Small intestine (tissue), 7 donors: ENCODE measurements around the gene F2RL2. TPM values are rescaled to one million over a fixed set of nuclear protein-coding genes. Genes with fewer than 3 reads are reported as not detected.
"Not testable (repeated sequence)": the region's sequence is repeated elsewhere in the genome, so short reads cannot be mapped to it uniquely, and the experiment has no call there.

ENCODE experiments used
- DNase-seq, 2 donors: peaks; one replicate each; pipeline versions ENCODE4 v3.0.0 to v3.0.0-alpha.2; 2013
- FAIRE-seq: peaks from 2 replicates; lab custom pipeline; 2012; peaks lifted over from hg19 to GRCh38; lab: Jason Lieb, UNC
- H3K27ac ChIP-seq, 3 donors: one replicate each; pipeline ENCODE4 v1.5.1; 2013; ENCODE audit warnings: low read length in 2 of 3, mild to moderate bottlenecking in 2 of 3, control low read depth in 1 of 3, inconsistent platforms in 1 of 3, low read depth in 1 of 3, moderate library complexity in 1 of 3
- H3K27me3 ChIP-seq, 3 donors: one replicate each; pipeline ENCODE4 v1.6.1; 2013; ENCODE audit warnings: low read length in 3 of 3, inconsistent platforms in 1 of 3; ENCODE audit not compliant: control insufficient read depth in 3 of 3, insufficient read depth in 3 of 3
- H3K36me3 ChIP-seq, 3 donors: one replicate each; pipeline ENCODE4 v1.6.1; 2013; ENCODE audit warnings: low read length in 3 of 3, inconsistent platforms in 1 of 3, low read depth in 1 of 3, mild to moderate bottlenecking in 1 of 3, moderate library complexity in 1 of 3; ENCODE audit not compliant: control insufficient read depth in 3 of 3, insufficient read depth in 2 of 3
- H3K4me1 ChIP-seq, 3 donors: one replicate each; pipeline ENCODE4 v1.6.1; 2013; ENCODE audit warnings: low read length in 2 of 3, inconsistent platforms in 1 of 3, low read depth in 1 of 3, mild to moderate bottlenecking in 1 of 3, moderate library complexity in 1 of 3; ENCODE audit not compliant: control insufficient read depth in 3 of 3, insufficient read depth in 2 of 3
- H3K4me3 ChIP-seq, 3 donors: one replicate each; pipeline ENCODE4 v1.5.1; 2013; ENCODE audit warnings: low read length in 3 of 3, control low read depth in 1 of 3, inconsistent platforms in 1 of 3, low read depth in 1 of 3, mild to moderate bottlenecking in 1 of 3, moderate library complexity in 1 of 3
- H3K9me3 ChIP-seq, 2 donors: one replicate each; pipeline ENCODE4 v1.6.1; 2013; ENCODE audit warnings: low read depth in 1 of 2, low read length in 1 of 2; ENCODE audit not compliant: control insufficient read depth in 2 of 2, insufficient read depth in 1 of 2
- WGBS, 3 donors: extraction: QIAGEN DNeasy Blood & Tissue Kit; methylation state at CpG; one replicate each; pipeline ENCODE4 v1.1.7; 2013; 5-methylcytosine and 5-hydroxymethylcytosine counted together
- polyA plus RNA-seq, 4 donors: library from polyadenylated mRNA; stranded (reverse) in 3 of 4; unstranded in 1 of 4; fragments of 200-250 nt in 3 of 4; fragments of 120-200 nt in 1 of 4; gene quantifications; one replicate each; pipeline versions ENCODE4 v1.2.1 to v1.2.3, GENCODE V29; 2013
- donor health status: healthy with polysubstance abuse.
- donor health status: control.
- donor health status: control.
- donor health status: Bipolar disorder and iron deficiency.
- donor health status: healthy.

The F2RL2 gene
- polyA plus RNA-seq, 4 donors: 0.73 to 4.5 TPM; not detected in 2

- FAIRE-seq: no peak
- Histone ChIP-seq H3K4me3 (no peak overlapping the region), H3K4me1 (peaks cover 0 to 4% (median 0%) of the 10 kb centered on the region in 3 donors), H3K27ac (no peak overlapping the region), H3K9me3 (no peaks in the 10 kb centered on the region), H3K36me3 (peaks cover 0 to 26% (median 5%) of the 10 kb centered on the region in 3 donors), H3K27me3 (no peaks in the 10 kb centered on the region)
- DNase-seq: peak in 1 of 2 donors; percentile 46
- 66 to 79% (median 77%) methylated on average over 2 of the region's 2 CpGs for WGBS, 3 donors
Measured at GRCh38 chr5:76604838-76605237, 18.4 kb downstream of the F2RL2 start.

- peaks cover 0 to 26% (median 5%) of the 10 kb centered on the region in 3 donors for H3K36me3 ChIP-seq
- not testable (repeated sequence) for H3K27ac ChIP-seq, DNase-seq, H3K27me3 ChIP-seq, H3K4me3 ChIP-seq, FAIRE-seq, H3K9me3 ChIP-seq, H3K4me1 ChIP-seq
- 62 to 89% (median 63%) methylated on average over 1 of the region's 1 CpG for WGBS, 3 donors
Measured at GRCh38 chr5:76603991-76604390, 19.2 kb downstream of the F2RL2 start.

- no peak for FAIRE-seq
- Histone ChIP-seq H3K4me3 (no peak overlapping the region), H3K27me3 (no peaks in the 10 kb centered on the region), H3K9me3 (no peaks in the 10 kb centered on the region), H3K36me3 (peaks cover 3 to 27% (median 3%) of the 10 kb centered on the region in 3 donors), H3K4me1 (peaks cover 0 to 4% (median 0%) of the 10 kb centered on the region in 3 donors), H3K27ac (no peak overlapping the region)
- 76 to 94% (median 89%) methylated on average over 2 of the region's 2 CpGs for WGBS, 3 donors
- DNase-seq: no peak
Measured at GRCh38 chr5:76602094-76602726, 21.0 kb downstream of the F2RL2 start.

GRCh38 chr5:76601470-76601869 is 21.7 kb downstream of the F2RL2 start:
- FAIRE-seq (no peak), DNase-seq (peak; percentile 64 to 65)
- no peak overlapping the region for H3K27ac ChIP-seq
- no peaks in the 10 kb centered on the region for H3K9me3 ChIP-seq
- peaks cover 3 to 23% (median 4%) of the 10 kb centered on the region in 3 donors for H3K36me3 ChIP-seq
- 24 to 26% (median 25%) methylated on average over 3 of the region's 3 CpGs for WGBS, 3 donors
- no peak overlapping the region for H3K4me3 ChIP-seq
- no peaks in the 10 kb centered on the region for H3K27me3 ChIP-seq
- peaks cover 0 to 4% (median 0%) of the 10 kb centered on the region in 3 donors for H3K4me1 ChIP-seq

- Histone ChIP-seq H3K4me3 (no peak overlapping the region), H3K36me3 (peaks cover 3 to 23% (median 4%) of the 10 kb centered on the region in 3 donors), H3K9me3 (no peaks in the 10 kb centered on the region), H3K27me3 (no peaks in the 10 kb centered on the region), H3K27ac (no peak overlapping the region), H3K4me1 (peaks cover 0 to 4% (median 0%) of the 10 kb centered on the region in 3 donors)
- FAIRE-seq (no peak), DNase-seq (no peak)
- WGBS, 3 donors: 76 to 79% (median 79%) methylated on average over 4 of the region's 4 CpGs
Measured at GRCh38 chr5:76600716-76601115, 22.5 kb downstream of the F2RL2 start.

- Histone ChIP-seq H3K27me3 (no peaks in the 10 kb centered on the region), H3K27ac (no peak overlapping the region), H3K4me1 (no peaks in the 10 kb centered on the region), H3K36me3 (peaks cover 3 to 21% (median 4%) of the 10 kb centered on the region in 3 donors), H3K4me3 (no peak overlapping the region), H3K9me3 (no peaks in the 10 kb centered on the region)
- DNase-seq (no peak), FAIRE-seq (peak; percentile 5)
- 60 to 83% (median 77%) methylated on average over 2 of the region's 2 CpGs for WGBS, 3 donors
Measured at GRCh38 chr5:76598531-76598930, 24.7 kb downstream of the F2RL2 start.

- FAIRE-seq: no peak
- H3K9me3 ChIP-seq: no peaks in the 10 kb centered on the region
- H3K27ac ChIP-seq: no peak overlapping the region
- no peak overlapping the region for H3K4me3 ChIP-seq
- DNase-seq: no peak
- no peaks in the 10 kb centered on the region for H3K4me1 ChIP-seq
- no peaks in the 10 kb centered on the region for H3K27me3 ChIP-seq
- H3K36me3 ChIP-seq: peaks cover 3 to 16% (median 4%) of the 10 kb centered on the region in 3 donors
- 81 to 91% (median 84%) methylated on average over 3 of the region's 3 CpGs for WGBS, 3 donors
Measured at GRCh38 chr5:76595755-76596481, 27.3 kb downstream of the F2RL2 start.

GRCh38 chr5:76594107-76594506 is 29.1 kb downstream of the F2RL2 start:
- peaks cover 0 to 9% (median 8%) of the 10 kb centered on the region in 3 donors for H3K36me3 ChIP-seq
- no peak for FAIRE-seq
- 72 to 96% (median 94%) methylated on average over 4 of the region's 4 CpGs for WGBS, 3 donors
- no peak overlapping the region for H3K27ac ChIP-seq
- H3K27me3 ChIP-seq: no peaks in the 10 kb centered on the region
- DNase-seq: no peak
- no peak overlapping the region for H3K4me3 ChIP-seq
- no peaks in the 10 kb centered on the region for H3K9me3 ChIP-seq
- H3K4me1 ChIP-seq: no peaks in the 10 kb centered on the region
